Measurements from ENCODE around the gene ANXA2.

- TF ChIP-seq, protein P1, sequence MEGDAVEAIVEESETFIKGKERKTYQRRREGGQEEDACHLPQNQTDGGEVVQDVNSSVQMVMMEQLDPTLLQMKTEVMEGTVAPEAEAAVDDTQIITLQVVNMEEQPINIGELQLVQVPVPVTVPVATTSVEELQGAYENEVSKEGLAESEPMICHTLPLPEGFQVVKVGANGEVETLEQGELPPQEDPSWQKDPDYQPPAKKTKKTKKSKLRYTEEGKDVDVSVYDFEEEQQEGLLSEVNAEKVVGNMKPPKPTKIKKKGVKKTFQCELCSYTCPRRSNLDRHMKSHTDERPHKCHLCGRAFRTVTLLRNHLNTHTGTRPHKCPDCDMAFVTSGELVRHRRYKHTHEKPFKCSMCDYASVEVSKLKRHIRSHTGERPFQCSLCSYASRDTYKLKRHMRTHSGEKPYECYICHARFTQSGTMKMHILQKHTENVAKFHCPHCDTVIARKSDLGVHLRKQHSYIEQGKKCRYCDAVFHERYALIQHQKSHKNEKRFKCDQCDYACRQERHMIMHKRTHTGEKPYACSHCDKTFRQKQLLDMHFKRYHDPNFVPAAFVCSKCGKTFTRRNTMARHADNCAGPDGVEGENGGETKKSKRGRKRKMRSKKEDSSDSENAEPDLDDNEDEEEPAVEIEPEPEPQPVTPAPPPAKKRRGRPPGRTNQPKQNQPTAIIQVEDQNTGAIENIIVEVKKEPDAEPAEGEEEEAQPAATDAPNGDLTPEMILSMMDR (IDR thresholded peaks at IDR 0.05; ENCODE audit: low read depth, low read length, missing input control): no peak
- no peak for TF ChIP-seq TAF1 (conservative IDR thresholded peaks at IDR 0.05)
- TF ChIP-seq, protein P2, sequence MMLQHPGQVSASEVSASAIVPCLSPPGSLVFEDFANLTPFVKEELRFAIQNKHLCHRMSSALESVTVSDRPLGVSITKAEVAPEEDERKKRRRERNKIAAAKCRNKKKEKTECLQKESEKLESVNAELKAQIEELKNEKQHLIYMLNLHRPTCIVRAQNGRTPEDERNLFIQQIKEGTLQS (IDR thresholded peaks at IDR 0.05): no peak
- TF ChIP-seq, protein P3, sequence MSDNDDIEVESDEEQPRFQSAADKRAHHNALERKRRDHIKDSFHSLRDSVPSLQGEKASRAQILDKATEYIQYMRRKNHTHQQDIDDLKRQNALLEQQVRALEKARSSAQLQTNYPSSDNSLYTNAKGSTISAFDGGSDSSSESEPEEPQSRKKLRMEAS (IDR thresholded peaks at IDR 0.05): no peak
- TF ChIP-seq SP1 (IDR thresholded peaks at IDR 0.05): no peak
- TF ChIP-seq, protein P4, sequence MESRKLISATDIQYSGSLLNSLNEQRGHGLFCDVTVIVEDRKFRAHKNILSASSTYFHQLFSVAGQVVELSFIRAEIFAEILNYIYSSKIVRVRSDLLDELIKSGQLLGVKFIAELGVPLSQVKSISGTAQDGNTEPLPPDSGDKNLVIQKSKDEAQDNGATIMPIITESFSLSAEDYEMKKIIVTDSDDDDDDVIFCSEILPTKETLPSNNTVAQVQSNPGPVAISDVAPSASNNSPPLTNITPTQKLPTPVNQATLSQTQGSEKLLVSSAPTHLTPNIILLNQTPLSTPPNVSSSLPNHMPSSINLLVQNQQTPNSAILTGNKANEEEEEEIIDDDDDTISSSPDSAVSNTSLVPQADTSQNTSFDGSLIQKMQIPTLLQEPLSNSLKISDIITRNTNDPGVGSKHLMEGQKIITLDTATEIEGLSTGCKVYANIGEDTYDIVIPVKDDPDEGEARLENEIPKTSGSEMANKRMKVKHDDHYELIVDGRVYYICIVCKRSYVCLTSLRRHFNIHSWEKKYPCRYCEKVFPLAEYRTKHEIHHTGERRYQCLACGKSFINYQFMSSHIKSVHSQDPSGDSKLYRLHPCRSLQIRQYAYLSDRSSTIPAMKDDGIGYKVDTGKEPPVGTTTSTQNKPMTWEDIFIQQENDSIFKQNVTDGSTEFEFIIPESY (IDR thresholded peaks at IDR 0.05): no peak
- TF ChIP-seq RAD21 (IDR thresholded peaks at IDR 0.05): no peak
- TF ChIP-seq GABPA (IDR thresholded peaks at IDR 0.05 in 1 of 2, conservative IDR thresholded peaks at IDR 0.05 in 1 of 2): no peak
- TF ChIP-seq YY1 (IDR thresholded peaks at IDR 0.05): no peak
- no peak for TF ChIP-seq RXRA (IDR thresholded peaks at IDR 0.05)
- TF ChIP-seq REST (IDR thresholded peaks at IDR 0.05): no peak
- no peak for TF ChIP-seq EGR1 (IDR thresholded peaks at IDR 0.05; ENCODE audit: low read depth in 2 of 2)
- no peak for TF ChIP-seq JUND (IDR thresholded peaks at IDR 0.05)
These were observed 14.1 kb upstream of the ANXA2 start for GRCh38 chr15:60411774-60412425.

Measured in liver (tissue), 3 donors.